ENCODE measurements around the gene LYAR. TPM values are rescaled to one million over a fixed set of nuclear protein-coding genes. Genes with fewer than 3 reads are reported as not detected.

The LYAR gene
- total and polyA plus RNA-seq, 4 donors, result 3.9 to 5.0 (median 4.6) TPM

DNA sequence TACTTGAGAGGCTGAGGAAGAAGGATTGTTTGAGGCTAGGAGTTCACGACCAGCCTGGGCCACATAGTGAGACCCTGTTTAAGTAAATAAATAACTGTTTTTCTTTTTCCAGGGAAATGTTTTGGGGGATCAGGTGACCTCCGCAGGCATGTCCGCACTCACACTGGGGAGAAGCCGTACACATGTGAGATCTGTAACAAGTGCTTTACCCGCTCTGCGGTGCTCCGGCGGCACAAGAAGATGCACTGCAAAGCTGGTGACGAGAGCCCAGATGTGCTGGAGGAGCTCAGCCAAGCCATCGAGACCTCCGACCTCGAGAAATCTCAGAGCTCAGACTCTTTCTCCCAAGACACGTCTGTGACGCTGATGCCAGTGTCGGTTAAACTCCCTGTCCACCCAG is 30.6 kb upstream of the LYAR start:
- no peak for DNase-seq (ENCODE audit: low spot score)
- no peaks in the 10 kb centered on the region for H3K4me1 ChIP-seq (ENCODE audit: control insufficient read depth in 4 of 4, insufficient read depth in 4 of 4, low read length in 3 of 4)
- H3K36me3 ChIP-seq (ENCODE audit: control insufficient read depth in 4 of 4, insufficient read depth in 3 of 4, low read depth in 1 of 4, low read length in 3 of 4), result peaks cover 10 to 42% (median 24%) of the 10 kb centered on the region in 4 donors
- no peak overlapping the region for H3K27ac ChIP-seq (ENCODE audit: low read depth in 1 of 2, low read length in 2 of 2)
- no peak for TF ChIP-seq HNF4G (IDR thresholded peaks at IDR 0.05)
- TF ChIP-seq, protein P1, sequence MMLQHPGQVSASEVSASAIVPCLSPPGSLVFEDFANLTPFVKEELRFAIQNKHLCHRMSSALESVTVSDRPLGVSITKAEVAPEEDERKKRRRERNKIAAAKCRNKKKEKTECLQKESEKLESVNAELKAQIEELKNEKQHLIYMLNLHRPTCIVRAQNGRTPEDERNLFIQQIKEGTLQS (IDR thresholded peaks at IDR 0.05), result no peak
- 97% methylated on average over 15 of the region's 15 CpGs for WGBS
- H3K9ac ChIP-seq (ENCODE audit: low read depth in 1 of 2, low read length in 2 of 2), result no peak overlapping the region
- H3K9me3 ChIP-seq (ENCODE audit: control insufficient read depth in 4 of 4, low read length in 3 of 4), result no peaks in the 10 kb centered on the region
- no peaks in the 10 kb centered on the region for H3K27me3 ChIP-seq (ENCODE audit: control insufficient read depth in 4 of 4, insufficient read depth in 4 of 4, low read length in 3 of 4)
- H3K4me3 ChIP-seq (ENCODE audit: low read depth in 1 of 3, low read length in 3 of 3), result no peak overlapping the region

DNA sequence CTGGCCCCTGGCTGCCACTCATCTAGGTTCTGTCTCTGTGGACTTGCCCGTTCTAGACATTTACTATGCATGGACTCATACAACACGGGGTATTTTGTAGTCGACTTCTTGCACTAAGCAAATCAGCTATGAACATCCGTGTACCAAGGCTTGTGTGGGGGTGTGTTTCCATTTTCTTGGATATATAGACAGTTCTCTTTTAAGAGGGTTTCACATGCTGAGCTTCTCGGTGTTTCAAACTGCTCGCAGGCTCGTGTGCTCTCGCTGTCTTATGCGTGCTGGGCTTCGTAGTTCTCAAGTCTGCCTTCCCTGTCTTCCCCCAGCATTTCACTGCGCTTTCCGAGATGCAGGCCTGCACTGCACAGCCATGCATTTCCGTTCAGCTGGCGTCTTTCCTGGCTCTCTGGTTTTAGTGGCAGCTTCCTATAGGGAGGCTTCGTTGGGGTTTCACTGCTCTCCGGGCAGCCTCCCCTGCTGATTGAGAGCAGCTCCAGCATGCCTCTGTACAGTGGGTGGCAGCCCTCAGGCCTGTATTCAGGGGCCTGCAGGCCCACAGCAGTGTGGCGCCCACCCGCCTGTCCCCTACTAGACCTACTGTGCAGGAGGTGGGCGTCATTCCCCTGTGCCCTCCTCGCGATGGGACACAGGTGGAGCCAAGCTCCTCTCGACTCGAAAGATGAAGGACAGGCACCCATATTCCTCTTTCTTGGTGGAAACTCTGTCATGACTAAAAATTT is 27.7 kb upstream of the LYAR start:
- Histone ChIP-seq H3K27ac (ENCODE audit: low read depth in 1 of 2, low read length in 2 of 2) (no peak overlapping the region), H3K4me1 (ENCODE audit: control insufficient read depth in 4 of 4, insufficient read depth in 4 of 4, low read length in 3 of 4) (no peaks in the 10 kb centered on the region), H3K9ac (ENCODE audit: low read depth in 1 of 2, low read length in 2 of 2) (no peak overlapping the region), H3K9me3 (ENCODE audit: control insufficient read depth in 4 of 4, low read length in 3 of 4) (no peaks in the 10 kb centered on the region), H3K4me3 (ENCODE audit: low read depth in 1 of 3, low read length in 3 of 3) (no peak overlapping the region), H3K27me3 (ENCODE audit: control insufficient read depth in 4 of 4, insufficient read depth in 4 of 4, low read length in 3 of 4) (no peaks in the 10 kb centered on the region), H3K36me3 (ENCODE audit: control insufficient read depth in 4 of 4, insufficient read depth in 3 of 4, low read depth in 1 of 4, low read length in 3 of 4) (peaks cover 10 to 62% (median 29%) of the 10 kb centered on the region in 4 donors)
- no peak for DNase-seq (ENCODE audit: low spot score)
- TF ChIP-seq SP1 (IDR thresholded peaks at IDR 0.05) (no peak), GABPA (IDR thresholded peaks at IDR 0.05 in 1 of 2, conservative IDR thresholded peaks at IDR 0.05 in 1 of 2) (no peak), RXRA (IDR thresholded peaks at IDR 0.05) (no peak), FOXA2 (IDR thresholded peaks at IDR 0.05) (no peak), YY1 (IDR thresholded peaks at IDR 0.05) (no peak), EGR1 (IDR thresholded peaks at IDR 0.05; ENCODE audit: low read depth in 2 of 2) (no peak), RAD21 (IDR thresholded peaks at IDR 0.05) (no peak), HNF4G (IDR thresholded peaks at IDR 0.05) (no peak), JUND (IDR thresholded peaks at IDR 0.05) (no peak), FOXA1 (IDR thresholded peaks at IDR 0.05) (no peak), HNF4A (conservative IDR thresholded peaks at IDR 0.05) (no peak), NR2F2 (IDR thresholded peaks at IDR 0.05) (no peak), TAF1 (conservative IDR thresholded peaks at IDR 0.05) (no peak)
- TF ChIP-seq, protein P1 (IDR thresholded peaks at IDR 0.05), result no peak
- TF ChIP-seq, protein P2, sequence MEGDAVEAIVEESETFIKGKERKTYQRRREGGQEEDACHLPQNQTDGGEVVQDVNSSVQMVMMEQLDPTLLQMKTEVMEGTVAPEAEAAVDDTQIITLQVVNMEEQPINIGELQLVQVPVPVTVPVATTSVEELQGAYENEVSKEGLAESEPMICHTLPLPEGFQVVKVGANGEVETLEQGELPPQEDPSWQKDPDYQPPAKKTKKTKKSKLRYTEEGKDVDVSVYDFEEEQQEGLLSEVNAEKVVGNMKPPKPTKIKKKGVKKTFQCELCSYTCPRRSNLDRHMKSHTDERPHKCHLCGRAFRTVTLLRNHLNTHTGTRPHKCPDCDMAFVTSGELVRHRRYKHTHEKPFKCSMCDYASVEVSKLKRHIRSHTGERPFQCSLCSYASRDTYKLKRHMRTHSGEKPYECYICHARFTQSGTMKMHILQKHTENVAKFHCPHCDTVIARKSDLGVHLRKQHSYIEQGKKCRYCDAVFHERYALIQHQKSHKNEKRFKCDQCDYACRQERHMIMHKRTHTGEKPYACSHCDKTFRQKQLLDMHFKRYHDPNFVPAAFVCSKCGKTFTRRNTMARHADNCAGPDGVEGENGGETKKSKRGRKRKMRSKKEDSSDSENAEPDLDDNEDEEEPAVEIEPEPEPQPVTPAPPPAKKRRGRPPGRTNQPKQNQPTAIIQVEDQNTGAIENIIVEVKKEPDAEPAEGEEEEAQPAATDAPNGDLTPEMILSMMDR (IDR thresholded peaks at IDR 0.05; ENCODE audit: low read depth, low read length, missing input control), result no peak
- TF ChIP-seq, protein P3, sequence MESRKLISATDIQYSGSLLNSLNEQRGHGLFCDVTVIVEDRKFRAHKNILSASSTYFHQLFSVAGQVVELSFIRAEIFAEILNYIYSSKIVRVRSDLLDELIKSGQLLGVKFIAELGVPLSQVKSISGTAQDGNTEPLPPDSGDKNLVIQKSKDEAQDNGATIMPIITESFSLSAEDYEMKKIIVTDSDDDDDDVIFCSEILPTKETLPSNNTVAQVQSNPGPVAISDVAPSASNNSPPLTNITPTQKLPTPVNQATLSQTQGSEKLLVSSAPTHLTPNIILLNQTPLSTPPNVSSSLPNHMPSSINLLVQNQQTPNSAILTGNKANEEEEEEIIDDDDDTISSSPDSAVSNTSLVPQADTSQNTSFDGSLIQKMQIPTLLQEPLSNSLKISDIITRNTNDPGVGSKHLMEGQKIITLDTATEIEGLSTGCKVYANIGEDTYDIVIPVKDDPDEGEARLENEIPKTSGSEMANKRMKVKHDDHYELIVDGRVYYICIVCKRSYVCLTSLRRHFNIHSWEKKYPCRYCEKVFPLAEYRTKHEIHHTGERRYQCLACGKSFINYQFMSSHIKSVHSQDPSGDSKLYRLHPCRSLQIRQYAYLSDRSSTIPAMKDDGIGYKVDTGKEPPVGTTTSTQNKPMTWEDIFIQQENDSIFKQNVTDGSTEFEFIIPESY (IDR thresholded peaks at IDR 0.05), result no peak
- TF ChIP-seq, protein P4, sequence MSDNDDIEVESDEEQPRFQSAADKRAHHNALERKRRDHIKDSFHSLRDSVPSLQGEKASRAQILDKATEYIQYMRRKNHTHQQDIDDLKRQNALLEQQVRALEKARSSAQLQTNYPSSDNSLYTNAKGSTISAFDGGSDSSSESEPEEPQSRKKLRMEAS (IDR thresholded peaks at IDR 0.05), result no peak
- TF ChIP-seq, protein P5, sequence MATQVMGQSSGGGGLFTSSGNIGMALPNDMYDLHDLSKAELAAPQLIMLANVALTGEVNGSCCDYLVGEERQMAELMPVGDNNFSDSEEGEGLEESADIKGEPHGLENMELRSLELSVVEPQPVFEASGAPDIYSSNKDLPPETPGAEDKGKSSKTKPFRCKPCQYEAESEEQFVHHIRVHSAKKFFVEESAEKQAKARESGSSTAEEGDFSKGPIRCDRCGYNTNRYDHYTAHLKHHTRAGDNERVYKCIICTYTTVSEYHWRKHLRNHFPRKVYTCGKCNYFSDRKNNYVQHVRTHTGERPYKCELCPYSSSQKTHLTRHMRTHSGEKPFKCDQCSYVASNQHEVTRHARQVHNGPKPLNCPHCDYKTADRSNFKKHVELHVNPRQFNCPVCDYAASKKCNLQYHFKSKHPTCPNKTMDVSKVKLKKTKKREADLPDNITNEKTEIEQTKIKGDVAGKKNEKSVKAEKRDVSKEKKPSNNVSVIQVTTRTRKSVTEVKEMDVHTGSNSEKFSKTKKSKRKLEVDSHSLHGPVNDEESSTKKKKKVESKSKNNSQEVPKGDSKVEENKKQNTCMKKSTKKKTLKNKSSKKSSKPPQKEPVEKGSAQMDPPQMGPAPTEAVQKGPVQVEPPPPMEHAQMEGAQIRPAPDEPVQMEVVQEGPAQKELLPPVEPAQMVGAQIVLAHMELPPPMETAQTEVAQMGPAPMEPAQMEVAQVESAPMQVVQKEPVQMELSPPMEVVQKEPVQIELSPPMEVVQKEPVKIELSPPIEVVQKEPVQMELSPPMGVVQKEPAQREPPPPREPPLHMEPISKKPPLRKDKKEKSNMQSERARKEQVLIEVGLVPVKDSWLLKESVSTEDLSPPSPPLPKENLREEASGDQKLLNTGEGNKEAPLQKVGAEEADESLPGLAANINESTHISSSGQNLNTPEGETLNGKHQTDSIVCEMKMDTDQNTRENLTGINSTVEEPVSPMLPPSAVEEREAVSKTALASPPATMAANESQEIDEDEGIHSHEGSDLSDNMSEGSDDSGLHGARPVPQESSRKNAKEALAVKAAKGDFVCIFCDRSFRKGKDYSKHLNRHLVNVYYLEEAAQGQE (IDR thresholded peaks at IDR 0.05), result no peak
- WGBS, result 92% methylated on average over 23 of the region's 23 CpGs

All from liver (tissue), 9 donors.